Measurements from ENCODE around the gene SIX2.

GRCh38 chr2:45020439-45020838, 11.2 kb upstream of the SIX2 start:
- no peak for TF ChIP-seq CTCF (conservative IDR thresholded peaks at IDR 0.05 in 1 of 2, IDR thresholded peaks at IDR 0.05 in 1 of 2; ENCODE audit: low read depth in 1 of 2, low read length in 2 of 2)
- no peak for TF ChIP-seq EZH2 (IDR thresholded peaks at IDR 0.05; ENCODE audit: low read length, missing control alignments)
